ENCODE data around the gene ASXL1.

The ASXL1 gene

GRCh38 chr20:32466739-32467505 lies 108.8 kb downstream of the ASXL1 start:
- H3K4me3 ChIP-seq (ENCODE audit: low read depth, low read length), result no peak overlapping the region
- TF ChIP-seq, protein P1, sequence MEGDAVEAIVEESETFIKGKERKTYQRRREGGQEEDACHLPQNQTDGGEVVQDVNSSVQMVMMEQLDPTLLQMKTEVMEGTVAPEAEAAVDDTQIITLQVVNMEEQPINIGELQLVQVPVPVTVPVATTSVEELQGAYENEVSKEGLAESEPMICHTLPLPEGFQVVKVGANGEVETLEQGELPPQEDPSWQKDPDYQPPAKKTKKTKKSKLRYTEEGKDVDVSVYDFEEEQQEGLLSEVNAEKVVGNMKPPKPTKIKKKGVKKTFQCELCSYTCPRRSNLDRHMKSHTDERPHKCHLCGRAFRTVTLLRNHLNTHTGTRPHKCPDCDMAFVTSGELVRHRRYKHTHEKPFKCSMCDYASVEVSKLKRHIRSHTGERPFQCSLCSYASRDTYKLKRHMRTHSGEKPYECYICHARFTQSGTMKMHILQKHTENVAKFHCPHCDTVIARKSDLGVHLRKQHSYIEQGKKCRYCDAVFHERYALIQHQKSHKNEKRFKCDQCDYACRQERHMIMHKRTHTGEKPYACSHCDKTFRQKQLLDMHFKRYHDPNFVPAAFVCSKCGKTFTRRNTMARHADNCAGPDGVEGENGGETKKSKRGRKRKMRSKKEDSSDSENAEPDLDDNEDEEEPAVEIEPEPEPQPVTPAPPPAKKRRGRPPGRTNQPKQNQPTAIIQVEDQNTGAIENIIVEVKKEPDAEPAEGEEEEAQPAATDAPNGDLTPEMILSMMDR (IDR thresholded peaks at IDR 0.05; ENCODE audit: borderline replicate concordance, insufficient read depth, low read depth, low read length), result no peak

DNA sequence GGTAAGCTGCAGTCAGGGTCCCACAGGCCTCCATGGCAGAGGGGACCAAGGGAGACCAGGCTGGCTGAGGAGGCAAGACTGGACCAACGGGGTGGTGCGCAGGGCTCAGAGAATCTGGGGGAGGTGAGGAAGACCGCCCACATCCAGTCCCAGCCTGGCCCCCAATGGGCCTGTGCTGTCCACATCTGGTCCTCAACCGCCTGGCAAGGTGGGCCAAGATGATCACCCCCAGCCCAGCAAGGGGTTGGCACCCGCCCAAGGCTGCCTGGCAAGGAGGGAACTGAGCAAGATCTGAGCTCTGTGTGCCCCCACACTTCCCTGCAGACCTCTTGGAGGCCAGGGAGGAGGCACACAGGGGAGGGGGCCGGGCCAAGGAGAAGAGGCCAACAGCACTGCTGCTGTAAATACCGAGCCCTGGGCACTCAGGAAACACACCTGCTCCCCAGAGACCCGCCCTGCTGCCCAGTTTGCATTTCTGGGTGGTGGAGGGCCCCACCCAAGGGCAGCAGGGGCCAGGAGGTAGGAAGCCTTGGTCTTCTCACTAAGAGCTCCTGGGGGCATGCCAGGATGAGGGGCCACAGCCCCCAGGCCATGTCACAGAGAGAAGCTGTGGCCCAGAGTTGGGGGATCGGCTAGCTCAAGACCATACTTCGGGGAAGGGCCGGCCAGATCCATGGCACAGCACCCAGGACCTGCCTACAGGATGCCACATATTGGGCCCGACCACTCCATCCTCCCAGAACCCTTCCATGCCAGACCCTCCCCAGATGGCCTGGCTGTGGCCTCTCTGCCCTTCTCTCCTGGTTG lies 109.6 kb downstream of the ASXL1 start:
- TF ChIP-seq, protein P1 (IDR thresholded peaks at IDR 0.05; ENCODE audit: borderline replicate concordance, insufficient read depth, low read depth, low read length), result no peak
- H3K4me3 ChIP-seq (ENCODE audit: low read depth, low read length), result no peak overlapping the region

DNA sequence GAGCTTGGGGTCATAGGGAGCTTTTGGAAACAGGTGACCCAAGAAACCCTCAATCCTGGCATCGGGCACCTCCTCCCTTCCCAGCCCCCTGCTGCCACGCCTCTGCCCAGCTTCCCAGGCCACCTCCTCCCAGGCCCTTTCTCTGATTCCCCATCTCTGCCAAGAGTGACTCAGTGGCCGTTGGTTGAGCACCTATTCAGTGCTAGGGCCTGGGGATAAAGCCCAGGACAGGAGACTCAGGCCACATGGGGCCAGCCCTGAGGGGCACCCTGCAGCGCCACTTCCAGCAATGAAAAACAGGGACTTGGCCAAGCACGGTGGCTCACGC lies 110.1 kb downstream of the ASXL1 start:
- no peak overlapping the region for H3K4me3 ChIP-seq (ENCODE audit: low read depth, low read length)
- TF ChIP-seq, protein P1 (IDR thresholded peaks at IDR 0.05; ENCODE audit: borderline replicate concordance, insufficient read depth, low read depth, low read length), result no peak

- TF ChIP-seq, protein P1 (IDR thresholded peaks at IDR 0.05; ENCODE audit: borderline replicate concordance, insufficient read depth, low read depth, low read length), result no peak
- no peak overlapping the region for H3K4me3 ChIP-seq (ENCODE audit: low read depth, low read length)
These were observed 110.7 kb downstream of the ASXL1 start for GRCh38 chr20:32468860-32469259.

DNA sequence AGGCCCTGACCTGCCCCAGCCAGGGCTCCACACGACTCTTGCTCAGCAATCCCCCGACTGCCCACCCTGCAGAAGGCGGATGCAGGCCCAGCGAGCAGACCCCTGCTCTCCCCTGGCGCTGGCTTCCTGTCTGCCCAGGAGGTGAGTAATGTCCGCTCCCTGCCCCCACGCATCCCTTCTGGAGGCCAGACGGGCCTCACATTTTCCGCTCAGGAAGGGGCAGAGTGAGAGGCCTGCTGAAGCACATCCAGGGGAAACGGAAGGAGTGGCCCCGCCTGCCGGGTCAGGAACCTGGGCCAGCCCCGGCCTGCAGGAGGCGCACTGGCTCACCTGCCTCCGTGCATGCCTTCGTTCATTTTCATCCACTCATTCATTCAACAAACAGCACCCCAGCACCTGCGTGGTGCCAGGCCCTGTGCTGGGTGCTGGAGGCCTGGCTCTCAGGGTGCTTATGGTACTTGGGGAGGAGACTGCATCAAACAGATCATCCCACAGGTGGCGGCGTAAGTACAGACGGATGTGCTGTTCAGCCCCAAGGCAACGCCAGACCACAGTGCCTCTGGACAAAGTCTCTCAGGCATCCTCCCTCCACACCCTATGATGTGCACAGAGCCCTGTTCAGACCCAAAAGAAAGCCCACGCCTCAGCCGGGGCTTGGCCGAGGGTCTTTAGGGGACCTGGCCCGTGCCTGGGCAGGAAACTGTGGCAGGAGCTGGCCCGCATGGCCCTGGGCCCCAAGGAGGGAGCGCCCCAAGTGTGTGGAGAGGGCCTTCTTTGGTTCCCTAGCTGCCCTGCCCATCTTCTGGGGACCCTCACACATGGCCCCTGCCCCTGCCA lies 112.1 kb downstream of the ASXL1 start:
- H3K4me3 ChIP-seq (ENCODE audit: low read depth, low read length), result no peak overlapping the region
- TF ChIP-seq, protein P1 (IDR thresholded peaks at IDR 0.05; ENCODE audit: borderline replicate concordance, insufficient read depth, low read depth, low read length), result peak; percentile 63

DNA sequence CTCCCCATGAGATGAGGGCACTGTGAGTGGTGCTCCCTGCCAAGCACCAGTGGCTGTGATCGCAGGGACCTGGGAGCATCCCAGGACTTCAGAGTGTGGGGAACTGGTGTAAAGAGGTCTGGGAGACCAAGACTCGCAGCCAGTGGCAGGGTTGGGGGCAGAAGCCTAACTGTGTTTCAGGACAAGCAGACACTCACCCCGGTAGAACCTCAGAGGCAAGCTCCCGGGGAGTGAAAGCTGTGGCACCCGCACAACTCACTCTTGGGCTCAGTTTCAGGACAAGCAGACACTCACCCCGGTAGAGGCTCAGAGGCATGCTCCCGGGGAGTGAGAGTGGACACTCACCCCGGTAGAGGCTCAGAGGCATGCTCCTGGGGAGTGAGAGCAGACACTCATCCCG lies 112.8 kb downstream of the ASXL1 start:
- TF ChIP-seq, protein P1 (IDR thresholded peaks at IDR 0.05; ENCODE audit: borderline replicate concordance, insufficient read depth, low read depth, low read length), result no peak
- H3K4me3 ChIP-seq (ENCODE audit: low read depth, low read length), result no peak overlapping the region

All from GM12875 (cell line).